Breast epithelium (tissue), 4 donors: ENCODE measurements around the gene CNTD1. TPM values are rescaled to one million over a fixed set of nuclear protein-coding genes. Genes with fewer than 3 reads are reported as not detected.
A peak's percentile ranks its signal among the peaks of the same experiment; 100 is the strongest.

Experiments used
- DNase-seq, 2 donors: peaks; one replicate each; pipeline ENCODE4 v3.0.0-alpha.2; 2019; ENCODE audit warnings: low spot score in 2 of 2
- H3K27ac ChIP-seq, 2 donors: fragments of 200-600 bp; sonication (generic) in 1 of 2; one replicate each; pipeline ENCODE4 v1.5.1; 2016 to 2019; ENCODE audit warnings: mild to moderate bottlenecking in 1 of 2
- H3K27me3 ChIP-seq, 2 donors: fragments of 200-600 bp; sonication (generic) in 1 of 2; one replicate each; pipeline versions ENCODE4 v1.5.1 to v1.6.0; 2017 to 2019; ENCODE audit warnings: control low read depth in 1 of 2, mild to moderate bottlenecking in 1 of 2
- H3K36me3 ChIP-seq: fragments of 200-600 bp; one replicate; pipeline ENCODE4 v1.5.1; 2019
- H3K4me1 ChIP-seq, 2 donors: fragments of 200-600 bp; sonication (generic); one replicate each; pipeline ENCODE4 v1.5.1; 2016 to 2019; ENCODE audit warnings: control low read depth in 1 of 2
- H3K4me3 ChIP-seq, 3 donors: fragments of 200-600 bp; sonication (generic); 1 replicate in 2 of 3; 2 replicates in 1 of 3; pipeline ENCODE4 v1.5.1; 2016 to 2019; ENCODE audit warnings: mild to moderate bottlenecking in 3 of 3, moderate library complexity in 2 of 3
- H3K9me3 ChIP-seq, 2 donors: fragments of 200-600 bp; sonication (generic) in 1 of 2; one replicate each; pipeline ENCODE4 v1.5.1; 2016 to 2019; ENCODE audit warnings: control low read depth in 1 of 2
- POLR2A ChIP-seq: fragments of 450-650 bp; IDR thresholded peaks from one replicate; pipeline ENCODE4 v1.6.1; 2016; ENCODE audit warnings: antibody characterized with exemption, mild to moderate bottlenecking, moderate library complexity
- POLR2AphosphoS5 ChIP-seq, 3 donors: sonication (generic); formaldehyde crosslinking; IDR thresholded peaks; one replicate each; pipeline ENCODE4 v1.6.1; 2017; ENCODE audit warnings: antibody characterized with exemption in 3 of 3
- intact Hi-C: fragments of 100-400 bp; cut with DNase I; formaldehyde crosslinking; loops from one replicate; pipeline ENCODE4 v1.15.1; 2023; ENCODE audit warnings: low total_unique reads
- total RNA-seq, 3 donors: library from RNA; depleted of rRNA; stranded (reverse); fragments of >200 nt; gene quantifications; one replicate each; pipeline ENCODE4 v1.1.0, GENCODE V29; 2016
- TF ChIP-seq, protein P1 (sequence below), 3 donors: fragments of 450-650 bp; IDR thresholded peaks; one replicate each; pipeline ENCODE4 v1.5.1; 2016 to 2017; ENCODE audit warnings: antibody characterized with exemption in 3 of 3, mild to moderate bottlenecking in 3 of 3, moderate library complexity in 3 of 3

CNTD1 gene
- total RNA-seq, 3 donors from 2014 or later = 0.59 TPM; not detected in 2

DNA sequence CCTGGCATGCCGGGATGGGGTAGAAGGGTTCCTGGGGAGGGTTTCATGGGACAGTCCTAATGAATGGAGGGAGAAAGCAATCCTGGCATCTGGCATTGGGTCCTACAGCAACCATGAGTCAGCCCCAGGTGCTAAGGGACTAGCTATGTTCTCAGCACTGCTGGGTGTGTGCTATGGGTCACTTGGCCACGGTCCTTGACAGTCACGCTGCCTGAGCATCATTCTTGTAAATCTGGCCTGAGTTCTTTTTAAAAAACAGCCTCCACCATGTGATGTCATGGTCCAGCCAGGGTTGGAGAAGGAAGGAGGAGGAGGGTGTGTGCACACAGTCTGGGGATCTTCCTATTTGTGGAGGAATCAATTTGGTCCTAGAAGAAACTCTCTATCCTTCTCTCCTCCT is 43.9 kb upstream of the CNTD1 start:
- Histone ChIP-seq H3K4me3 (no peak overlapping the region), H3K36me3 (no peaks in the 10 kb centered on the region), H3K27ac (peak overlapping the region; percentile 52 to 74), H3K9me3 (no peaks in the 10 kb centered on the region), H3K4me1 (no peaks in the 10 kb centered on the region), H3K27me3 (no peaks in the 10 kb centered on the region)
- intact Hi-C loops = no loop called here
- DNase-seq = no peak
- TF ChIP-seq POLR2AphosphoS5 (IDR thresholded peaks at IDR 0.05) (peak; percentile 25 to 89 (median 26)), POLR2A (no peak)

DNA sequence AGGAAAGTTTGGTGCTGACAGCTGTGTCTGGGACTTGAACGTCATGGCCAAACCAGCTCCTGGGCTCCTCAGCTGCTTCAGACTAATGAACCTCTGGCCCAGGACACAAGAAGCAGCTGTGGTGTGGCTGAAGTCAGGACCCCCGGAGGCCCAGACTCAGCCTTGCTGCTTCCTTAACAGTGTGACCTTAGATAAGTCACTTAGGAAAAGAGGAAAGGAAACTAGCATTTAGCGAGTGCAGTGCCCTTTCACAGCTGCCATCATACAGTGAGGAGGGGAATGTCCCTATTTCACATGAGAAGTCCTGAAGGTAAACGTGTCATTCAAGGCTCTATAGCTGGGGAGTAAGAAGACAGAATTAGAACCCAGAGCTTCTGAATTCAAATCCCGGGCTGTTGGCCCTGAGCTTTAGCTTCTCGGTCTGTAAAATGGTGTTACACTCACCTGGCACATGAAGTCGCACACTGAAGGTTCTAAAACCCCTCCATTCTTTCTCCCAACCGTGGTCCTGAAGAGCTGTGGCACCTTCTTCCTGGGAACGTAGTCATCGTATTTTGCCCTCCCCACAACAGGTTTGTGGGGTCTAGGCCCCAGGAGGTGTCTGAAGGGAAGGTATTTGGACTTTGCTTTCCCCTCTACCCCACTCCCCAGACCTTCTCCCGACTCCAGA is 38.5 kb upstream of the CNTD1 start:
- Histone ChIP-seq H3K4me1 (no peaks in the 10 kb centered on the region), H3K27ac (peak overlapping the region; percentile 68 to 72), H3K27me3 (no peaks in the 10 kb centered on the region), H3K4me3 (peak overlapping the region; percentile 62 to 81 (median 71)), H3K36me3 (no peaks in the 10 kb centered on the region), H3K9me3 (no peaks in the 10 kb centered on the region)
- DNase-seq = no peak
- intact Hi-C loops = no loop called here
- no peak for TF ChIP-seq POLR2A
- TF ChIP-seq, protein P1, sequence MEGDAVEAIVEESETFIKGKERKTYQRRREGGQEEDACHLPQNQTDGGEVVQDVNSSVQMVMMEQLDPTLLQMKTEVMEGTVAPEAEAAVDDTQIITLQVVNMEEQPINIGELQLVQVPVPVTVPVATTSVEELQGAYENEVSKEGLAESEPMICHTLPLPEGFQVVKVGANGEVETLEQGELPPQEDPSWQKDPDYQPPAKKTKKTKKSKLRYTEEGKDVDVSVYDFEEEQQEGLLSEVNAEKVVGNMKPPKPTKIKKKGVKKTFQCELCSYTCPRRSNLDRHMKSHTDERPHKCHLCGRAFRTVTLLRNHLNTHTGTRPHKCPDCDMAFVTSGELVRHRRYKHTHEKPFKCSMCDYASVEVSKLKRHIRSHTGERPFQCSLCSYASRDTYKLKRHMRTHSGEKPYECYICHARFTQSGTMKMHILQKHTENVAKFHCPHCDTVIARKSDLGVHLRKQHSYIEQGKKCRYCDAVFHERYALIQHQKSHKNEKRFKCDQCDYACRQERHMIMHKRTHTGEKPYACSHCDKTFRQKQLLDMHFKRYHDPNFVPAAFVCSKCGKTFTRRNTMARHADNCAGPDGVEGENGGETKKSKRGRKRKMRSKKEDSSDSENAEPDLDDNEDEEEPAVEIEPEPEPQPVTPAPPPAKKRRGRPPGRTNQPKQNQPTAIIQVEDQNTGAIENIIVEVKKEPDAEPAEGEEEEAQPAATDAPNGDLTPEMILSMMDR (IDR thresholded peaks at IDR 0.05) = no peak
- no peak for TF ChIP-seq POLR2AphosphoS5 (IDR thresholded peaks at IDR 0.05)

DNA sequence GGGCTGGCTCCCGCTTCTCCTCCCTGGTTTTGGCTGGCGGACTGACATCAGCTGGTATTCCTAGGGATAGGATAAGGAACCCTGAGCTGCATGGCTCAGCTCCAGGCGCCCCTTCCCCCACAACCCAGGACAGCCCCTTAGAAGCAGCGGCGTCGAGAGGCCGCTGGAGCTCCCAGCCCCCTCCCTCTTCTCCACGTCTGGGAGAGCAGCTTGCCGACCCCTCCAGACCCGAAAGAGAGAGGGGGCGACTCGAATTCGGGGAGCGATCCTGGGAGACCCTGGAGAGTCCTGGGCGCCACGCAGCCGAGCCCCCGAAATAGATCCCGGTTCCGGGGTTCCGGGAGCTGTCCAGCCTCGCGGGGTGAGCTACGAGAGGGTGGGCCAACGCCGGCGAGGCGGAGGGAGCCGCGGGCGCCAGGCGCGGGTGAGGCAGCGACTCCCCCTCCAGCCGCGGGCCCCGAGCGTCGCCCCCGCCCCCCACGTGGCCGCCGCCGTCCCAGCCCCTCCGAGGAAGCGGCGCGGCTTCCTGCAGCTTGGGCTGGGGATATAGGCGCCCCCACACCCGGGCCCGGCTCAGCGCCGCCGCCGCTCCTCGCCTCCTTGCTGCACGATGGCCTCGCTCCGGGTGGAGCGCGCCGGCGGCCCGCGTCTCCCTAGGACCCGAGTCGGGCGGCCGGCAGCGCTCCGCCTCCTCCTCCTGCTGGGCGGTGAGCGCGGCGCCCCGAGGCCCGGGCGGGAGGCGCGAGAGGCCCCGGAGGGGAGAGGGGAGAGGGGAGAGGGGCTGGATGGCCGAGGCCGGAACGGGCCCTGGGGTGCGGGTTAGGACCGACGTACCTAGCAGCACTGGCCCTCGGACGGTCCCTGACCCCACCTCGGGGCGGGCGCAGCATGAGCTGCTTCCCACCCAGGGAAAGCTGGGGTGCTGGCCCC is 37.7 kb upstream of the CNTD1 start, which contains the start of gene RAMP2:
RAMP2 (plus strand) TSS at position 576 of the 930 bp plus-strand sequence; CDS start at position 611, 35 bp downstream.
- Histone ChIP-seq H3K9me3 (no peaks in the 10 kb centered on the region), H3K4me1 (no peaks in the 10 kb centered on the region), H3K27me3 (no peaks in the 10 kb centered on the region), H3K36me3 (no peaks in the 10 kb centered on the region), H3K27ac (peak within 1 kb of the TSS; percentile 68 to 72), H3K4me3 (peak within 1 kb of the TSS; percentile 62 to 81 (median 71))
- intact Hi-C loops = no loop called here
- TF ChIP-seq POLR2A = no peak
- TF ChIP-seq POLR2AphosphoS5 (IDR thresholded peaks at IDR 0.05) = no peak
- TF ChIP-seq, protein P1 (IDR thresholded peaks at IDR 0.05) = no peak
- no peak for DNase-seq

DNA sequence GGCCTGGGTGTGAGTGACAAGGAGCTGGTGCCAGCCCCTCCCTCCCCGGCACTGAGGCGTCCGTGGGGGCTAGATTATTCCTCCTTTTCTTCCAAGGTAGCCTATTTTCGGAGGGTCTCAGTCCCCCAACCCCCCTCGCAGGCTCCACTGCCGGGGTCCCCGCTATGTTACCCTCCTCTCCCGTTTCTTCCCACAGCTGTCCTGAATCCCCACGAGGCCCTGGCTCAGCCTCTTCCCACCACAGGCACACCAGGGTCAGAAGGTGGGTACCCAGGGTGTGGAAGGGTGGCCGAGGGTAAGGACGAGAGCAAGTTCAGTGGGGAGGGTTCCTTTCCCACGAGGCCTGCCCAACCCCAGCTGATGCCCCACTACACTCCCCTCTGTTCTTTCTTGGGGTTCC is 37.0 kb upstream of the CNTD1 start:
- intact Hi-C loops = no loop called here
- Histone ChIP-seq H3K27ac (peak overlapping the region; percentile 68 to 72), H3K4me1 (no peaks in the 10 kb centered on the region), H3K27me3 (no peaks in the 10 kb centered on the region), H3K9me3 (no peaks in the 10 kb centered on the region), H3K4me3 (peak overlapping the region; percentile 62 to 81 (median 71)), H3K36me3 (no peaks in the 10 kb centered on the region)
- TF ChIP-seq, protein P1 (IDR thresholded peaks at IDR 0.05) = no peak
- TF ChIP-seq POLR2AphosphoS5 (IDR thresholded peaks at IDR 0.05) (no peak), POLR2A (no peak)
- no peak for DNase-seq

DNA sequence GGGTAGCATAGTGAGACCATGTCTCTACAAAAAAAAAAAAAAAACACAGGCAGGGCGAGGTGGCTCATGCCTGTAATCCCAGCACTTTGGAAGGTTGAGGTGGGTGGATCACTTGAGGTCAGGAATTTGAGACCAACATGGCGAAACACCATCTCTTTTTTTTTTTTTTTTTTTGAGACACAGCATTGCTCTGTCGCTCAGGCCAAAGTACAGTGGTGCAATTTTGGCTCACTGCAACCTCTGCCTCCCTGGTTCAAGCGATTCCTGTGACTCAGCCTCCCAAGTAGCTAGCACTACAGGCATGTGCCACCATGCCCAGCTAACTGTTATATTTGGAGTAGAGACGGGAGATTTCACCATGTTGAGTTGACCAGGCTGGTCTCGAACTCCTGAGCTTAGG is 32.5 kb upstream of the CNTD1 start:
- no peak overlapping the region for H3K27ac ChIP-seq
- H3K4me3 ChIP-seq = no peak overlapping the region
- intact Hi-C loops = no loop called here
- H3K4me1 ChIP-seq = no peaks in the 10 kb centered on the region
- H3K9me3 ChIP-seq = no peaks in the 10 kb centered on the region
- DNase-seq = no peak
- H3K36me3 ChIP-seq = no peaks in the 10 kb centered on the region
- H3K27me3 ChIP-seq = no peaks in the 10 kb centered on the region
- TF ChIP-seq, protein P1 (IDR thresholded peaks at IDR 0.05) = no peak
- no peak for TF ChIP-seq POLR2A
- no peak for TF ChIP-seq POLR2AphosphoS5 (IDR thresholded peaks at IDR 0.05)
